ENCODE data around the gene AUTS2. TPM values are rescaled to one million over a fixed set of nuclear protein-coding genes. Genes with fewer than 3 reads are reported as not detected.

Gene AUTS2
- total and polyA plus RNA-seq, 9 of the 15 experiments (the other 6 are each of a cell fraction or from before 2014, with no cell fraction given), result 0.58 TPM; not detected in 8

DNA sequence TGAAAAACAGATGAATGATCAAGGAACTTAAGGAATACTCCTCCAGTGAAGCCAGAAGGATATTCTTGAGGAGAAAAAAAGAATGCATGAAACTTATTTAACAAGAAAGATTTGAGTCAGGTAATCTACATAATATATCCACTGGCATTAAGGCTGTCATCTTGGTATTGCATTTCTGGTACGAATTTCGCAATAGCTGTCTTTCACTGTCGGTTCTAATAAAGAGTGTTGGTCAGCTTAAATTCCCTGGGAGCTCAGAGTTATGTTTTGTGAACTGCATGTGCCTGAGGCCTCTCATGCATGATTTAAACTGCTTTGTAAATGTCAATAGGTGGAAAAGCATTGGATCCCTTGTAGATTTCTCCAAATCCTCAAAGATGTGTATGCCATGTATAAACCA is 968.4 kb downstream of the AUTS2 start:
- in situ Hi-C loops (cut with MboI) (no loop called here), intact Hi-C loops (cut with micrococcal nuclease) (no loop called here)
- Histone ChIP-seq H3K9ac (ENCODE audit: insufficient read depth in 1 of 2, low read depth in 2 of 2, low read length in 2 of 2) (no peak overlapping the region), H2AFZ (ENCODE audit: low read depth, low read length) (no peak overlapping the region), H3K27ac (ENCODE audit: extremely low read depth, low read depth, low read length) (no peak overlapping the region), H3K79me2 (ENCODE audit: control insufficient read depth, insufficient read depth, low read length) (no peaks in the 10 kb centered on the region), H3K9me3 (replicated peaks; ENCODE audit: control insufficient read depth, insufficient read depth, low read depth, low read length) (no peaks in the 10 kb centered on the region), H3K4me2 (ENCODE audit: insufficient read depth, low read length) (no peak overlapping the region), H3K4me3 (no peak overlapping the region), H3K36me3 (ENCODE audit: control insufficient read depth, insufficient read depth, low read length) (no peaks in the 10 kb centered on the region), H3K4me1 (replicated peaks in 1 of 2; ENCODE audit: control insufficient read depth in 2 of 2, insufficient read depth in 2 of 2, low read length in 2 of 2) (peaks cover 3 to 26% of the 10 kb centered on the region in 2 experiments; a peak in 3 of 5 replicates), H4K20me1 (replicated peaks; ENCODE audit: control insufficient read depth, insufficient read depth, low read length) (peaks cover 5% of the 10 kb centered on the region; the same call in 1 of the 2 replicates), H3K9me1 (ENCODE audit: control insufficient read depth, insufficient read depth, low read length) (no peaks in the 10 kb centered on the region), H3K27me3 (ENCODE audit: control insufficient read depth in 2 of 2, insufficient read depth in 2 of 2, low read length in 2 of 2) (no peaks in the 10 kb centered on the region; a peak in 1 of 5 replicates)
- FAIRE-seq (no peak), DNase-seq (ENCODE audit: extremely low read depth in 1 of 4, low spot score in 3 of 4) (no peak), ATAC-seq (no peak)
- ChIA-PET POLR2A (no interaction called here), CTCF (ENCODE audit: low intra/inter-chr PET ratio) (no interaction called here)
- 7% methylated on average over 3 of the region's 3 CpGs for WGBS (ENCODE audit: insufficient coverage, low coverage, missing lambda C conversion rate)
- TF ChIP-seq CEBPG (CRISPR knock-in tag; IDR thresholded peaks at IDR 0.05), result no peak
- TF ChIP-seq CEBPG (tag; conservative IDR thresholded peaks at IDR 0.05 in 1 of 2, IDR thresholded peaks at IDR 0.05 in 1 of 2), result peak; percentile 76 to 98
- TF ChIP-seq, protein P1, sequence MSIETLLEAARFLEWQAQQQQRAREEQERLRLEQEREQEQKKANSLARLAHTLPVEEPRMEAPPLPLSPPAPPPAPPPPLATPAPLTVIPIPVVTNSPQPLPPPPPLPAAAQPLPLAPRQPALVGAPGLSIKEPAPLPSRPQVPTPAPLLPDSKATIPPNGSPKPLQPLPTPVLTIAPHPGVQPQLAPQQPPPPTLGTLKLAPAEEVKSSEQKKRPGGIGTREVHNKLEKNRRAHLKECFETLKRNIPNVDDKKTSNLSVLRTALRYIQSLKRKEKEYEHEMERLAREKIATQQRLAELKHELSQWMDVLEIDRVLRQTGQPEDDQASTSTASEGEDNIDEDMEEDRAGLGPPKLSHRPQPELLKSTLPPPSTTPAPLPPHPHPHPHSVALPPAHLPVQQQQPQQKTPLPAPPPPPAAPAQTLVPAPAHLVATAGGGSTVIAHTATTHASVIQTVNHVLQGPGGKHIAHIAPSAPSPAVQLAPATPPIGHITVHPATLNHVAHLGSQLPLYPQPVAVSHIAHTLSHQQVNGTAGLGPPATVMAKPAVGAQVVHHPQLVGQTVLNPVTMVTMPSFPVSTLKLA (conservative IDR thresholded peaks at IDR 0.05), result no peak
- TF ChIP-seq CEBPB (tag; IDR thresholded peaks at IDR 0.05), result peak; percentile 91
- no peak for TF ChIP-seq SREBF2 (CRISPR knock-in tag; IDR thresholded peaks at IDR 0.05)
- no TSS peak for BruUV-seq (replicated peaks)
